Mesothelial cell of epicardium (in vitro differentiated cells): ENCODE data around the gene EVA1B. TPM values are rescaled to one million over a fixed set of nuclear protein-coding genes. Genes with fewer than 3 reads are reported as not detected.

ENCODE experiments used
- DNase-seq, 2 experiments: peaks; one replicate each; pipeline ENCODE4 v3.0.0; 2021; ENCODE audit warnings: low spot score in 2 of 2; ENCODE audit not compliant: unreplicated experiment in 2 of 2
- H3K27ac Mint-ChIP-seq: 2 replicates; pipeline ENCODE4 v1.8.0; 2021; ENCODE audit warnings: mixed read lengths
- H3K27me3 Mint-ChIP-seq: 2 replicates; pipeline ENCODE4 v1.8.0; 2021; ENCODE audit warnings: low read depth, mixed read lengths
- H3K36me3 Mint-ChIP-seq: 2 replicates; pipeline ENCODE4 v1.8.0; 2021; ENCODE audit warnings: mixed read lengths
- H3K4me1 Mint-ChIP-seq: 2 replicates; pipeline ENCODE4 v1.8.0; 2021; ENCODE audit warnings: mixed read lengths
- H3K4me3 Mint-ChIP-seq: 2 replicates; pipeline ENCODE4 v1.8.0; 2021; ENCODE audit warnings: mild to moderate bottlenecking, moderate library complexity, mixed read lengths
- H3K9me3 Mint-ChIP-seq: 2 replicates; pipeline ENCODE4 v1.8.0; 2021; ENCODE audit warnings: mixed read lengths
- total RNA-seq: library from RNA; stranded (reverse); gene quantifications from 3 replicates; pipeline ENCODE4 v1.2.1, GENCODE V29; 2021
- TF ChIP-seq, protein P1 (sequence below): fragments of 200-600 bp; sonication (generic); IDR thresholded peaks from one replicate; pipeline ENCODE4 v1.5.0; 2021; ENCODE audit warnings: antibody characterized with exemption; ENCODE audit not compliant: unreplicated experiment

EVA1B gene
- total RNA-seq, 1 donor from 2014 or later: 80.4 TPM

DNA sequence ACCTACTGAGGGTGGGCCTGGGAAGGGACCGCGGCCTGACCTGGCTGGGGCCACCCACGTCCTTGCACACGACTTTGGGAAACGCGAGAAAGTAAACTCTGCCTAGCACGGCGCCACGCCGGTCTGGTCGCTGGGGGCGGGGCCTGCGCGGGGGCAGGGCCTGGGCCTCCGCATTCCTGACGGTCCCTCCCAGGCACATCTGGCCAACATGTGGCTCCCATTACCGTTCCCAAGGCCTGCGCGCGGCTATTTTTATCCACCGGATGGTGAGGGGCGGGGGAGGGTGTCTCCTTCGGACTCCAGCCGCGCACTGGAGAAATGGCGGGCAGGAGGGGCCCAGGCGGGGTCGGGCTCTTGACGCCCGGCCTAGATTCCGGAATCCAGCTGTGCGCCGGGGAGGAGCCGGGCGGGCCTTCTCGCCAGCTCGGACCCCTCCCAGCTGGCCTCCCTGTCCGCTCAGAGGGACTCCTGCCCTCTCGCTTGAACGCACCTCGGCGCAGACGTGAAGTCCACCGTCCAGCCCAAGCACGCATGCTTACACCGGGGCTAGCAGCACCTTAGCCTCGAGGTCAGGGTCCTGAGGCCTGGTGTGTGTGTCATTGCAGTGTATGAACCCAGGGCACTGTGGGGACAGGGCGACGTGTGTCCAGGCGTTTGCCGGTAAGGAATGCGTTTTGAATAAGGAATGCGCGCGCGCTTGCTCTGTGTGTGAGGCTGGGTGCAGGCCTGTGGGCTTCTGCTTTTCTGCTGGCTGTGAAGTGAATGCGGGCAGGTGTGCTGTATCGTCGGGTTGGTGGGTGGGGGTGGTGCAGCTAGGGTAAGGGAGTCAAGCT lies 2.1 kb downstream of the EVA1B start:
- peak overlapping the region; percentile 96 for H3K27ac Mint-ChIP-seq

DNA sequence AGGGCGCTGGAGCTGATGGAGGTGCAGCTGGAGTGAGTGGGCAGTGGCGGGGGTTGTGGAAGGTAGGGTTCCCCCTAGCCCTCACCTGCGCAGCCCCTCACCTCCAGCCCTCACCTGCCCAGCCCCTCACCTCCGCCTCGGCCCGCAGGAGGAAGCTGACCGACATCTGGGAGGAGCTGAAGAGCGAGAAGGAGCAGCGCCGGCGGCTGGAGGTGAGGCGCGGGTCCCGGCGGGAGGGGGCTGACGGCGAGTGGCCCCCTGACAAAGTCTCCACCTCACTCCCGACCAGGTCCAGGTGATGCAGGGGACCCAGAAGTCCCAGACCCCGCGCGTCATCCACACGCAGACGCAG lies 2.7 kb downstream of the EVA1B start:
- Mint-ChIP-seq H3K4me1 (peaks cover 30% of the 10 kb centered on the region), H3K9me3 (no peaks in the 10 kb centered on the region), H3K36me3 (peaks cover 8% of the 10 kb centered on the region), H3K4me3 (peak overlapping the region; percentile 79), H3K27ac (peak overlapping the region; percentile 96), H3K27me3 (peaks cover 8% of the 10 kb centered on the region)
- TF ChIP-seq, protein P1, sequence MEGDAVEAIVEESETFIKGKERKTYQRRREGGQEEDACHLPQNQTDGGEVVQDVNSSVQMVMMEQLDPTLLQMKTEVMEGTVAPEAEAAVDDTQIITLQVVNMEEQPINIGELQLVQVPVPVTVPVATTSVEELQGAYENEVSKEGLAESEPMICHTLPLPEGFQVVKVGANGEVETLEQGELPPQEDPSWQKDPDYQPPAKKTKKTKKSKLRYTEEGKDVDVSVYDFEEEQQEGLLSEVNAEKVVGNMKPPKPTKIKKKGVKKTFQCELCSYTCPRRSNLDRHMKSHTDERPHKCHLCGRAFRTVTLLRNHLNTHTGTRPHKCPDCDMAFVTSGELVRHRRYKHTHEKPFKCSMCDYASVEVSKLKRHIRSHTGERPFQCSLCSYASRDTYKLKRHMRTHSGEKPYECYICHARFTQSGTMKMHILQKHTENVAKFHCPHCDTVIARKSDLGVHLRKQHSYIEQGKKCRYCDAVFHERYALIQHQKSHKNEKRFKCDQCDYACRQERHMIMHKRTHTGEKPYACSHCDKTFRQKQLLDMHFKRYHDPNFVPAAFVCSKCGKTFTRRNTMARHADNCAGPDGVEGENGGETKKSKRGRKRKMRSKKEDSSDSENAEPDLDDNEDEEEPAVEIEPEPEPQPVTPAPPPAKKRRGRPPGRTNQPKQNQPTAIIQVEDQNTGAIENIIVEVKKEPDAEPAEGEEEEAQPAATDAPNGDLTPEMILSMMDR: no peak
- DNase-seq: no peak

More for the DNA sequence above, 2.1 kb downstream of the EVA1B start:
- Mint-ChIP-seq H3K27me3 (peaks cover 8% of the 10 kb centered on the region), H3K4me1 (peaks cover 36% of the 10 kb centered on the region), H3K9me3 (no peaks in the 10 kb centered on the region), H3K4me3 (peak overlapping the region; percentile 79), H3K36me3 (peaks cover 5% of the 10 kb centered on the region)
- DNase-seq: peak; percentile 84
- TF ChIP-seq, protein P1: no peak

DNA sequence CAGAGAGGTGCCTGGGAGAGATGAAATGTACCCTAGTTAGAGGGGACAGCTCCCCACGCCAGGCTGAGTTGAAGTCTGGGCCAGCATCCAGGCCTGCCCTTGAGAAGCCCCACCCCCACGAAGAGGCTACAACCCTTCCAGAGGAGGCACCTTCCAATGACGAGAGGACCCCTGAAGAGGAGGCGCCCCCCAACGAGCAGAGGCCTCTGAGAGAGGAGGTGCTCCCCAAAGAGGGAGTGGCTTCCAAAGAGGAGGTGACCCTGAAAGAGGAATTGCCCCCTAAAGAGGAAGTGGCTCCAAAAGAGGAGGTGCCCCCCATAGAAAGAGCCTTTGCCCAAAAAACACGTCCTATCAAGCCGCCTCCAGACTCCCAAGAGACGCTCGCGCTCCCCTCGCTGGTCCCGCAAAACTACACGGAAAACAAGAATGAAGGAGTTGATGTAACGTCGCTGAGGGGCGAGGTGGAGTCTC lies 3.1 kb downstream of the EVA1B start:
- H3K9me3 Mint-ChIP-seq: no peaks in the 10 kb centered on the region
- no peak for DNase-seq
- peaks cover 8% of the 10 kb centered on the region for H3K27me3 Mint-ChIP-seq
- H3K27ac Mint-ChIP-seq: peak overlapping the region; percentile 96
- TF ChIP-seq, protein P1: no peak
- peaks cover 10% of the 10 kb centered on the region for H3K36me3 Mint-ChIP-seq
- peaks cover 31% of the 10 kb centered on the region for H3K4me1 Mint-ChIP-seq
- peak overlapping the region; percentile 79 for H3K4me3 Mint-ChIP-seq

DNA sequence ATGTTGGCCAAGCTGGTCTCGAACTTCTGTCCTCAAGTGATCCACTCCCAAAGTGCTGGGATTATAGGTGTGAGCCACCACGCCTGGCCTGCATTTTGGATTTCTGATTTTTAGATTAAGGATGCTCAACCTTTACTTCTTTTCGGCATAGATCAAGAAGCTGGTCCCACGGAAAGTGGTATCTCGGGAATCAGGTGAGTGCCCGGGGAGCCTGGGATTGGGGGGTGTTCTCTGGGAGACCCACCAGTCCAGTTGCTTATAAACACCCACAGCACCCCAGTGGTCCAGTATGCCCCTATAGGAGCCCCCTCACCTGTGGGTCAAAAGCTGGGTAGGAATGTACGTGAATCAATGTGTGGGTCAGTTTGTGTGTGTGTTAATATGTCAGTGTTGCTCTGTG lies 14.0 kb downstream of the EVA1B start:
- no peak overlapping the region for H3K4me3 Mint-ChIP-seq
- no peaks in the 10 kb centered on the region for H3K9me3 Mint-ChIP-seq
- TF ChIP-seq, protein P1: no peak
- H3K27ac Mint-ChIP-seq: no peak overlapping the region
- no peaks in the 10 kb centered on the region for H3K27me3 Mint-ChIP-seq
- peaks cover 16% of the 10 kb centered on the region for H3K36me3 Mint-ChIP-seq
- no peak for DNase-seq
- H3K4me1 Mint-ChIP-seq: peaks cover 17% of the 10 kb centered on the region

DNA sequence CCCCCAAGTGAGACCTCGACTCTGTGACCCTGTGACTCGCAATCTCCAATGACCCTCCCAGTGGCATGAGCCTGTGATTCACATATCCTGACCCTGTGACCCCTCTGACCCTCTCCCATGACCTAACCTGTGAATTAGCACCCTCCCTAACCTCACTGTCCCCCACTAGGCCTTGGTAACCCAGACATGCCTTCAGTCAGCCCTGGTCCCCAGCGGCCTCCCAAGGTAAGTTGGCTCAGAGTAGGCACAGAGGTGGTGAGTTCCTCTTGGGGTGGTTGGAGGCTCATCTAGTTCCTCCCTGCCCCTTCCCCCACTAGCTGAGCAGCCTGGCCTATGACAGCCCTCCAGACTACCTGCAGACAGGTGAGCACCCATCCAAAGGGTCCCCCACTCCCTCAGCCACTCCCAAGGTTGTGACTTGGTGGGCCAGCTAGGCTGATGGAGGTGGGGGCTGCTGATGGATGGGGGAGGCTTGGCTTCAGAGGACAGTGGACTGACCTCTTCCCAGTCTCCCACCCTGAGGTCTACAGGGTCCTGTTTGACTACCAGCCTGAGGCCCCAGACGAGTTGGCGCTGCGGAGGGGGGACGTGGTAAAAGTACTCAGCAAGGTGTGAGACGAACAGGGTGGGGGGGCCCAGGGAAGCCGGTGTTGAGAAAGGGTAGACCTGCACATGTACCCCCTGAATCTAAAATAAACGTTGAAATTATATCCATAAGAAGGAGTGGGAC lies 15.7 kb downstream of the EVA1B start:
- TF ChIP-seq, protein P1: no peak
- H3K4me3 Mint-ChIP-seq: peak overlapping the region; percentile 99
- no peaks in the 10 kb centered on the region for H3K9me3 Mint-ChIP-seq
- no peak overlapping the region for H3K27ac Mint-ChIP-seq
- H3K27me3 Mint-ChIP-seq: no peaks in the 10 kb centered on the region
- H3K4me1 Mint-ChIP-seq: peaks cover 17% of the 10 kb centered on the region
- H3K36me3 Mint-ChIP-seq: peaks cover 24% of the 10 kb centered on the region
- no peak for DNase-seq
